OCI-LY3 (cell line): ENCODE data around the gene GSTA5.

ENCODE experiments used
- EZH2phosphoT487 ChIP-seq: fragments of 200-600 bp; shearing (Covaris generic); IDR thresholded peaks from 2 replicates; pipeline ENCODE4 v1.6.1; 2018; ENCODE audit warnings: antibody characterized with exemption, mixed run types, low read depth
- TF ChIP-seq, protein P1 (sequence below): fragments of 200-600, 300-600 bp; sonication (generic); IDR thresholded peaks from 2 replicates; pipeline ENCODE4 v1.5.1; 2014; ENCODE audit warnings: antibody characterized with exemption, low read length, low read depth

DNA sequence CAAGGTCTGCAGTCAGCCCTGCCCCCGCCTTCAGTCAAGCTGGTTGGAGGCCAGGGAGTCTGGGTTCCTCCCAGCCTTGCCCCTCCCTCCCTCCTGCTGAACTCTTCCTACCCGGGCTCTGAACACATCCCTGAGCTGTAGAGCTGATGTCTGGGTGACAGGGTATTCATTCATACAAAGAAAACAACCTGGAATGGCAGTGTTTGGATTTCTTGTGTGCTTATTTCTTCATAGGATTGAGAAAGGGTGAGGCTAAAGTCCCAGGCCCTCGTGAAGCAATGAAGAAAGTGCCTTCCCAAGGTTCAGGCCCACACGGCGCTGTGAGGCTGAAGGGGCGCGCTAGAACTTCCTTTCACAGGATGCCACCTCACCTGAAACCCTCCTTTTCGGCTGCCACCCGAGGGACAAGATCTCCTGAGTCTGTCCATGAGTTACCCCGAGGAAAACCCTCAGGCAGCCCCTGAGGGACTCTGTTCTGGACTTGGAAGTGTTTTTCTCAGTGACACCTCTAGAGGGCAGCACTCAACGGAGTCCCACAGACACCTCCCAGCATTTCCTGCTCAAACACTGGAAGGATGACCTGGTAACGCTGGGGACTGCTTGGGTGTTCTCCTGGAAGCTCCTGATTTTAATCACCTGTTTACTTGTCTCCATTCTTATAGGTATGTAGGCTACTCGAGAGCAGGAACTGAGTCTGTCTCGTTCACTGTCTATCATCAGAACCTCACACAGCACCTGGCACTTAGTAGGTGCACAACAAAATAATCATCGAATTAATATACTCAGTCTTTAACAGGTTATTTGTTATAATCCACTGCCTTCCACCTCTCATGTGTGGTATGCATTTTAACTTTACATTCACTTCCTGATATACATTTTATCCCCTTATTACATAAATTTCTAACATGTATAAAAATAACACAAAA lies 25.2 kb downstream of the GSTA5 start:
- TF ChIP-seq, protein P1, sequence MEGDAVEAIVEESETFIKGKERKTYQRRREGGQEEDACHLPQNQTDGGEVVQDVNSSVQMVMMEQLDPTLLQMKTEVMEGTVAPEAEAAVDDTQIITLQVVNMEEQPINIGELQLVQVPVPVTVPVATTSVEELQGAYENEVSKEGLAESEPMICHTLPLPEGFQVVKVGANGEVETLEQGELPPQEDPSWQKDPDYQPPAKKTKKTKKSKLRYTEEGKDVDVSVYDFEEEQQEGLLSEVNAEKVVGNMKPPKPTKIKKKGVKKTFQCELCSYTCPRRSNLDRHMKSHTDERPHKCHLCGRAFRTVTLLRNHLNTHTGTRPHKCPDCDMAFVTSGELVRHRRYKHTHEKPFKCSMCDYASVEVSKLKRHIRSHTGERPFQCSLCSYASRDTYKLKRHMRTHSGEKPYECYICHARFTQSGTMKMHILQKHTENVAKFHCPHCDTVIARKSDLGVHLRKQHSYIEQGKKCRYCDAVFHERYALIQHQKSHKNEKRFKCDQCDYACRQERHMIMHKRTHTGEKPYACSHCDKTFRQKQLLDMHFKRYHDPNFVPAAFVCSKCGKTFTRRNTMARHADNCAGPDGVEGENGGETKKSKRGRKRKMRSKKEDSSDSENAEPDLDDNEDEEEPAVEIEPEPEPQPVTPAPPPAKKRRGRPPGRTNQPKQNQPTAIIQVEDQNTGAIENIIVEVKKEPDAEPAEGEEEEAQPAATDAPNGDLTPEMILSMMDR = peak; percentile 83
- TF ChIP-seq EZH2phosphoT487 = no peak
